SW480 (cell line): Measurements from ENCODE around the gene SHISA4.

Experiments
- DNase-seq: peaks from one replicate; pipeline ENCODE4 v3.0.0-alpha.2; 2016; ENCODE audit warnings: low spot score

Gene SHISA4

GRCh38 chr1:201882665-201883132, 6.0 kb upstream of the SHISA4 start:
- no peak for DNase-seq

GRCh38 chr1:201883266-201883665, 5.4 kb upstream of the SHISA4 start:
- DNase-seq, result no peak

GRCh38 chr1:201883786-201884185, 4.9 kb upstream of the SHISA4 start:
- no peak for DNase-seq

GRCh38 chr1:201884425-201884824, 4.3 kb upstream of the SHISA4 start:
- DNase-seq, result no peak

GRCh38 chr1:201885531-201886075, 3.1 kb upstream of the SHISA4 start:
- DNase-seq, result peak; percentile 37

GRCh38 chr1:201886103-201886885, 2.4 kb upstream of the SHISA4 start:
- no peak for DNase-seq

GRCh38 chr1:201887116-201887866, 1.4 kb upstream of the SHISA4 start:
- DNase-seq, result no peak

- no peak for DNase-seq
These were observed 631 bp downstream of the SHISA4 start for GRCh38 chr1:201889090-201889968.

- DNase-seq, result no peak
These were observed 1.5 kb downstream of the SHISA4 start for GRCh38 chr1:201890223-201890622.

- DNase-seq, result no peak
These were observed 2.2 kb downstream of the SHISA4 start for GRCh38 chr1:201890806-201891450.

GRCh38 chr1:201891451-201892045, 2.9 kb downstream of the SHISA4 start:
- no peak for DNase-seq

- DNase-seq, result no peak
These were observed 3.5 kb downstream of the SHISA4 start for GRCh38 chr1:201892211-201892610.

GRCh38 chr1:201893431-201893830, 4.7 kb downstream of the SHISA4 start:
- DNase-seq, result no peak

- DNase-seq, result no peak
These were observed 5.8 kb downstream of the SHISA4 start for GRCh38 chr1:201894343-201895119.

GRCh38 chr1:201895120-201895665, 6.5 kb downstream of the SHISA4 start:
- no peak for DNase-seq

- peak; percentile 86 for DNase-seq
These were observed 7.5 kb downstream of the SHISA4 start for GRCh38 chr1:201895913-201896807.

- DNase-seq, result peak; percentile 40
These were observed 8.3 kb downstream of the SHISA4 start for GRCh38 chr1:201896951-201897391.

- DNase-seq, result no peak
These were observed 9.7 kb downstream of the SHISA4 start for GRCh38 chr1:201898240-201898894.
